Muscle layer of colon (tissue), 2 donors: ENCODE measurements around the gene TIGD1.
"Not testable (repeated sequence)": the region's sequence is repeated elsewhere in the genome, so short reads cannot be mapped to it uniquely, and the experiment has no call there.

Source experiments
- H3K27ac ChIP-seq: one replicate; pipeline ENCODE4 v1.7.0; 2013; ENCODE audit warnings: low read depth, mild to moderate bottlenecking, low read length, moderate library complexity
- H3K27me3 ChIP-seq, 2 donors: one replicate each; pipeline ENCODE4 v1.7.0; 2013; ENCODE audit warnings: low read length in 2 of 2, mild to moderate bottlenecking in 2 of 2; ENCODE audit not compliant: insufficient read depth in 2 of 2, control insufficient read depth in 1 of 2
- H3K36me3 ChIP-seq: one replicate; pipeline ENCODE4 v1.7.0; 2013; ENCODE audit warnings: mild to moderate bottlenecking, low read length; ENCODE audit not compliant: insufficient read depth
- H3K4me1 ChIP-seq: one replicate; pipeline ENCODE4 v1.7.0; 2013; ENCODE audit warnings: mild to moderate bottlenecking, low read length; ENCODE audit not compliant: insufficient read depth
- H3K4me3 ChIP-seq, 2 donors: one replicate each; pipeline ENCODE4 v1.7.0; 2013; ENCODE audit warnings: low read length in 2 of 2, low read depth in 1 of 2, mild to moderate bottlenecking in 1 of 2, moderate library complexity in 1 of 2
- H3K9ac ChIP-seq: one replicate; pipeline ENCODE4 v1.7.0; 2013; ENCODE audit warnings: low read length
- H3K9me3 ChIP-seq: one replicate; pipeline ENCODE4 v1.7.0; 2013; ENCODE audit warnings: mild to moderate bottlenecking, low read length
- donor health status: abdominal sarcoma.
- donor health status: Adenocarcinoma of cecum.

The TIGD1 gene

DNA sequence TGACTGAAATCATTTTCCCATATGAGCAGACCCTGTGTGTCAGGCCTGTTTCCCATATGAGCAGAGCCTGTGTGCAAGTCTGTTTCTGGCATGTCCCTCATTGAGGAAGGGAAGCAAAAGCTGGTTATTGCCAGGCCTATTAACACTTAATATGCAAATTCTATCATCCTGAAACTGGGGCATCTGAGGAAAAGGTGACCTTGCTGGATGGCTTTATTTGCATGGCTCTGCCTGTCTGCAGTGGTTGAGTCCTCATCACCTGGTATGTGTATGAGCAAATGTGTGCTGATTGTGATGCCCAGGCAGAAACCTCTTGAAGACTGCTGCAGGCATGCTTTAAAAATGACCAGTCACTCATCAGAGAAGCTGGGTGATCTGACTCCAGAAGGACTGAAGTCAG is 31.4 kb upstream of the TIGD1 start:
- no peak overlapping the region for H3K4me3 ChIP-seq
- H3K27me3 ChIP-seq: no peaks in the 10 kb centered on the region
- H3K4me1 ChIP-seq: no peaks in the 10 kb centered on the region
- no peak overlapping the region for H3K9ac ChIP-seq
- no peak overlapping the region for H3K27ac ChIP-seq
- H3K9me3 ChIP-seq: no peaks in the 10 kb centered on the region
- peaks cover 46% of the 10 kb centered on the region for H3K36me3 ChIP-seq

DNA sequence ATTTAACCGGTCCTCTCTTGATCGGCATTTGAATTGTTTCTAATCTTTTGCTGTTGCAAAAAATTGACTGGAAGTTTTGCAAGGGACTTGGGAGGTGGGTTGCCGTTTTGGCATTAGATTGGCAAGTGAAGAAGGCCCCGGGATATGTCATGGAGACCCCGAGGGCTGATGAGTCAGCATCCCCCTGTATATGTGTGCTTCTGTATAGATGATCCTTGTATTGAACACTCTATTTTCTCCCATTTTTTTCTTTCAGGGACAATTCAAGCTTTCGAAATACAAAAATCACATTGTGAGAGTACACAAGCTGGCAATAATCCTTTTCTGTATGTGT is 30.3 kb upstream of the TIGD1 start:
- Histone ChIP-seq H3K9ac (no peak overlapping the region), H3K4me1 (no peaks in the 10 kb centered on the region), H3K36me3 (peaks cover 46% of the 10 kb centered on the region)

DNA sequence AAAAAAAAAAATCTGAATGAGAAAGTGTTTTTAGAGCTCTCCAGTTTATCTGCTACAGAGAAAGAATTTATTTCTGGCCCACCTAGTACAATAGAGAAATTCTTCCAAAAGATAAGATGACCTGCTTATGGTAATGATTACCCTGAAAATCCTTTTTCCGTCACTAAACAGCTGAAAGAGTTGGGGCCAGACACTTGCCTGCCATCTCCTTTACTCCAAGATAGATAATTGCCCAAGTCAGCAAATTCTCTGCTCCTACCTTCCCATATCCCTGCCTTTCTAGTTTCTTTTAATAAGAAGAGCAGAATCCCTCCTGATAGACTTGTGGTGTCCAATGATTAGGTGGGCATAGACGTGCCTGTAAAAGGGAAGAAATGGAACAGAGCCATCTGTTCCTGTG is 28.3 kb upstream of the TIGD1 start:
- H3K27ac ChIP-seq: no peak overlapping the region
- H3K4me1 ChIP-seq: no peaks in the 10 kb centered on the region
- no peaks in the 10 kb centered on the region for H3K9me3 ChIP-seq
- peaks cover 63% of the 10 kb centered on the region for H3K36me3 ChIP-seq
- H3K27me3 ChIP-seq: no peaks in the 10 kb centered on the region
- H3K4me3 ChIP-seq: no peak overlapping the region
- no peak overlapping the region for H3K9ac ChIP-seq

More for the DNA sequence above, 30.3 kb upstream of the TIGD1 start:
- Histone ChIP-seq H3K27me3 (no peaks in the 10 kb centered on the region), H3K4me3 (no peak overlapping the region), H3K27ac (no peak overlapping the region), H3K9me3 (no peaks in the 10 kb centered on the region)

DNA sequence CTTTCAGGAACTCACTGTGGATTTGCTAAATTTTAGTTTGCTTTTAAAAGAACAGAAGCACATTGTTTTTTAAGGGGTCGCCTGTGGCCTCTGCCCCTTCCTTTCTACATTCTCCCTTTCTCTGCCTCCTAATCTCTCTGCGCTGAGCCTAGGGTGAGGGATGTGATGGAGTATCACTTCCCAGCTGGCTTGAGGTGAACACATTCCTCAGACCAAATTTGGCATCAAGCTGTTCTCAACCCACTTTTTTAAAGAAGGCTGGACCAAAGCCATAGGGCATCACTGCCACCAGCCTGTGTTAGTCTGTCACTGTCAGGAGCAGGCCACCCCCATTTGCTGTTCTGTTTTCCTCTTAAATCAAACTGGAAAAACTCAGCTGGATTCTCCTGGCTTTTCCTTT is 27.5 kb upstream of the TIGD1 start:
- H3K9ac ChIP-seq: no peak overlapping the region
- H3K27ac ChIP-seq: no peak overlapping the region
- H3K4me1 ChIP-seq: no peaks in the 10 kb centered on the region
- H3K4me3 ChIP-seq: no peak overlapping the region
- H3K27me3 ChIP-seq: no peaks in the 10 kb centered on the region
- no peaks in the 10 kb centered on the region for H3K9me3 ChIP-seq
- peaks cover 59% of the 10 kb centered on the region for H3K36me3 ChIP-seq

DNA sequence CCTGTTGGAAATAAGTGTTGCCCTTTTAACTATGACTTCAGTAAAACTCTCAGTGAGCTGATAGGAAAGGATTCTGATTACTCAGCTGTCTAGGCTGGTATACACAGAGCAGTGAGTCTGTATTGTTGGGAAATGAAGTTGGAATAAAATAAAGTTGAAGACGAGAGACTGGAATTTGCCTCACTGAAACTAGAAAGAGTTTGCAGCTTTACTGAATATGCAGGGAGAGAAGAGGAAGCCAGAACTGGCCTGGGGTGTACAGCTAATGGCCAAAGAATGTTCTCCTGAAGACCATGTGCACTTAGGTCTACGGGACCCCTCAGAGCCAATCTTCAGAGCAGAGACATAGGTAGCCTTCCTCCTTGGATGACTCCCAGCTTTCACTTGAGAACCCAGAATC is 26.6 kb upstream of the TIGD1 start:
- H3K4me3 ChIP-seq: no peak overlapping the region
- no peaks in the 10 kb centered on the region for H3K9me3 ChIP-seq
- peaks cover 60% of the 10 kb centered on the region for H3K36me3 ChIP-seq
- no peak overlapping the region for H3K27ac ChIP-seq
- H3K4me1 ChIP-seq: no peaks in the 10 kb centered on the region
- no peaks in the 10 kb centered on the region for H3K27me3 ChIP-seq
- H3K9ac ChIP-seq: no peak overlapping the region

DNA sequence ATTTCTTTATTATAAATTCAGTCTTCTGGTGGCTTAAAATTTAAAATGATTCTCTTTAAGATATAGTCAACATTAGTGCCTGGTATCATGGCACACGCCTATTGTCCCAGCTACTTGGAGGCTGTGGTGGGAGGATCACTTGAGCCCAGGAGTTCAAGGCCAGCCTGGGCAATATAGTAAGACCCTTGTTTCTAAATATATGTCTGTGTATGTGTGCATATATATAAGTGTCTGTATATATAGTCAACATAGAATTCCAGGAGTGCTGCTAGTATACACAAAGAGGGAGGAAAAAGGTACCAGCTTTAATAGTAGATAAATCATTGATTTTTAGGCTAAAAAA is 25.0 kb upstream of the TIGD1 start:
- Histone ChIP-seq H3K4me1 (no peaks in the 10 kb centered on the region), H3K9ac (no peak overlapping the region), H3K27me3 (no peaks in the 10 kb centered on the region), H3K36me3 (peaks cover 54% of the 10 kb centered on the region), H3K27ac (no peak overlapping the region), H3K4me3 (no peak overlapping the region), H3K9me3 (no peaks in the 10 kb centered on the region)

DNA sequence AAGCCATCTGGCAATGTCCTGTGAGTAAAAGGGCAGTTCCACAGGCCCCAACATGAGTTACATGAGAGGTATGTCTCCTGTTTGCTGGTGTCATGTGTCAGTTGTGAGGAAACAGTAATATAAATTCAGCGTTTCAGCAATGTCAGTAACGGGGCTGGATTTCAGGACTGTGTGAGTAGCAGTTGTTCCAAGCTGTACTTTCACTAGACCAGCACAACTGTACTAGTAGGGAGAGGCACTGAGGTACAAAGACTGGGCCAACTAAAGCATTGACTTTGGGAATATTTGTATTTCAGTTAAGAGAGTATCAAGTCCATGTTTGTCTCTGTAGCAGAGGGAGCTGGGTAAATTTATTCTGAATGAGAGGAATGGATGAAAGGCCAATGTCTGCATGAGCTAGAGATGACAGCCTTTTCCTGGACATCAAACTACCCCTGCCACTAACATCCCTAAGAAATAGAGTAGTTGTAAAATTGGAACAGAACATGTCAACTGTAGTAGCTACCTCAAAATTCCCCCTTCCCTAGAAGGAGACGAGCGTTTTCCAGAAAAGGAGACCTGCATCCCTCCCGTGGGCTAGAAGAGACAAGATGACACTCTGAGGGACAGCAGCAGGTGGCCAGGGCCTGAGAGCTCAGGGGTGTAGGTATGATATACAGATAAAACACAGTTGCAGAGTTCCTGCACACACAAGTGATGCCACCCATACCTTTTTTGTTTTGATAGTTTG is 24.5 kb upstream of the TIGD1 start:
- Histone ChIP-seq H3K9me3 (no peaks in the 10 kb centered on the region), H3K27me3 (no peaks in the 10 kb centered on the region), H3K36me3 (peaks cover 55% of the 10 kb centered on the region), H3K4me3 (no peak overlapping the region), H3K27ac (no peak overlapping the region), H3K4me1 (no peaks in the 10 kb centered on the region), H3K9ac (no peak overlapping the region)

DNA sequence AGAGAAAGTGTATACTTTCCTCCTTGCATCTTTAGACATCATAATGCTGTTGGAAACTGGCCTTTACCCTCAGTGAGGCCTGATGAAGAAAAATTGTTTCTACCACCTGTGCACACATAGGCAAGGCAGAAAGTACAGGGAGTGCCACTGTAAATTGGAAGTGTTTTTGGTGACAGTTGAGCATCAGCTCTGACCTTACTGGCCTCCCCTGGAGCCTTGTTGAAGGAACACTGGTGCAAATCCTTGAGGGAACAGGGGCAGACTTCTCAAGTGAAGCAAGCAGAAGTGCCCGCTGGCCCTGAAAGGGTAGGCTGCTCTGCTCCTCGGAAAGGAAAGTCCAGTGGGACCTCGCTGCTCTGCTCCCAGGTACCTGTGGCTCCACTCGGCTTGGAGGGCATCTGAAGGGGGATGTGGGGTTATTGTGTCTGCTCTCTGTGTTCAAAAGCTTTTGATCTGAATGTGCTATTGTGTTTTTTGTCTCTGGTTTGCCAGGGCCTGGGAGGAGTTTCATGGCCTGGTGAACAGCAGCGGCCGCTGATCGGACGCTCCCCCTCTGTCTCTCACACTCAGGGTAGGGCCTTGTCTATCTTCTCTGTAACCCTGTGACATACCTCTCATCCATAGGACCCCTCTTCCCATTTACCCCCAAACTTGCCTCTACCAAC is 23.5 kb upstream of the TIGD1 start:
- no peaks in the 10 kb centered on the region for H3K4me1 ChIP-seq
- no peak overlapping the region for H3K4me3 ChIP-seq
- peaks cover 64% of the 10 kb centered on the region for H3K36me3 ChIP-seq
- H3K27me3 ChIP-seq: no peaks in the 10 kb centered on the region
- H3K27ac ChIP-seq: no peak overlapping the region
- no peaks in the 10 kb centered on the region for H3K9me3 ChIP-seq
- no peak overlapping the region for H3K9ac ChIP-seq

DNA sequence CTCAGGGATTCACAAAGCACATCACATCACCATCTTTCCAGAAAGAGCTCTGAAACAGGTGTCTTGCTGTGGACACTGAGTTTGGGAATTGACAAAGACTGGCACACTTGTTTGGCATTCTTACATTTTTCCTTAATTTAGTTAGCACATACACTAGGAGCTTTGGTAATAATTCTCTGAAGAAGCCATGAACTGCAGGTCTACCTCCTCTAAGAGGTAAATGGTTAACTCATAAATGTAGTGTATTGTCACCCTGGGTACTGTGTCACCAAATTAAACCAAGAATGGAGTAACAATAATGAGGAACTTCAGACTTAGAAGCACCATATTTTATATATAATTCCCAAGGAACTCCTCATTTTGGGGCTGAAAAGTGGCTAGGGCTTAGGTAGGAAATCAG is 22.7 kb upstream of the TIGD1 start:
- H3K27ac ChIP-seq: no peak overlapping the region
- no peak overlapping the region for H3K9ac ChIP-seq
- H3K36me3 ChIP-seq: peaks cover 68% of the 10 kb centered on the region
- no peaks in the 10 kb centered on the region for H3K9me3 ChIP-seq
- H3K4me3 ChIP-seq: no peak overlapping the region
- H3K4me1 ChIP-seq: no peaks in the 10 kb centered on the region
- no peaks in the 10 kb centered on the region for H3K27me3 ChIP-seq

DNA sequence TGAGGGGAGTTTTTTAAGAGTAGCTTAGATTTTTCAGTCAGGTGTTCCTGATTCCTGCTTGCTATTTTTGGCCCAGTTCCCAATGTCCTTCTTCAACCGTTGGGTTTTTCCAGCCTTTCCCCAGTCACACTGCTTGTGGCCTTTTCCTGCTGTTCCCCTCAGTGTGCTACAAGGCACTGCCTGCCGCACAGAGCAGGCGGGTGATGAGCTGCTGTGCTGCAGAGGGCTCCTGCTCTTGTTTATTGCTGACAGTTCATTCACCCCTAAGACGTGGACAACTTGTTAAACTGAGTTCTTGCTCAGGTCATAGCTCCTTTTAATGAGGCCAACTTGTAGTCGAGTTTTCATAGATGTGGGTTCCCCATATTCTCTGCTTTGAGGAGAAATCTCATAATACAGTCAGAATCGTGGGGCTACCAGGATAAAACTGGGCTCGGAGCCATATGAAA is 20.7 kb upstream of the TIGD1 start:
- Histone ChIP-seq H3K27ac (no peak overlapping the region), H3K4me3 (no peak overlapping the region), H3K9me3 (no peaks in the 10 kb centered on the region), H3K9ac (no peak overlapping the region), H3K36me3 (peaks cover 76% of the 10 kb centered on the region), H3K27me3 (no peaks in the 10 kb centered on the region), H3K4me1 (no peaks in the 10 kb centered on the region)

DNA sequence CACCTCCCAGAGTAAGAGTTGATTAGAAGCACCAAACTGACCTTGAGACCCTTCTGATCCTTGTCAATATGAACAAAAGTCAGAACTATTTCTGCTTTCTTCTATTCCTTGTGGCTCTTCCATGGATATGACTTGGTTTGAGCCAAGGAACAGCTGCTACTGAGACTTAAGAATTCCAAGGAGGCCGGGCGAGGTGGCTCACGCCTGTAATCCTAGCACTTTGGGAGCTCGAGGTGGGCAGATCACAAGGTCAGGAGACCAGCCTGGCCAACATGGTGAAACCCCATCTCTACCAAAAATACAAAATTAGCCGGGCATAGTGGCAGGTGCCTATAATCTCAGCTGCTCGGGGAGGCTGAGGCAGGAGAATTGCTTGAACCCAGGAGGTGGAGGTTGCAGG is 20.1 kb upstream of the TIGD1 start:
- not testable (repeated sequence) for H3K4me3 ChIP-seq, H3K9me3 ChIP-seq, H3K27me3 ChIP-seq, H3K27ac ChIP-seq, H3K9ac ChIP-seq, H3K4me1 ChIP-seq
- H3K36me3 ChIP-seq: peaks cover 76% of the 10 kb centered on the region

DNA sequence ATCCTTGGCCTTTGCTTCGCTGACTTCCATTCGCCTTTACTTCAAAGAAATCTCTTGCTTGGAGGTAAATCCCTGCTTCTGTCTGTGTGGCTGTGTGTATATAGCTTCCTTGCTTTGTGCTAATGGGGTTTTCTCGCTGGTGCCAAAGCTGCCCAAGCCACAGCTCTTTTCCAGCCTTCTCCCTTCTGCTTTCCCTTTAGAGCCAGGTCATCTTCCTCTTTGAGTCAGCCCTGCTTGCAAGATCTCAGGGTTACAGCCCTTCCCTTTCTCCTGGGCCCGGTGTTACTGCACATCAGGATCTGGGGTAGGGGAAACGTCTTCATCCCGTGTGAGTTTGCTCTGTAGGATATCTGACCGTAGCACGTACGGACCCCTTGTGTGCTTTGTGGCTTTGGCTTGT is 19.2 kb upstream of the TIGD1 start:
- no peaks in the 10 kb centered on the region for H3K27me3 ChIP-seq
- no peak overlapping the region for H3K27ac ChIP-seq
- no peaks in the 10 kb centered on the region for H3K4me1 ChIP-seq
- H3K9me3 ChIP-seq: no peaks in the 10 kb centered on the region
- H3K36me3 ChIP-seq: peaks cover 72% of the 10 kb centered on the region
- H3K9ac ChIP-seq: no peak overlapping the region
- H3K4me3 ChIP-seq: no peak overlapping the region
